ENCODE measurements around the gene WDR18.

WDR18 gene

GRCh38 chr19:1007399-1008251 lies 23.5 kb downstream of the WDR18 start:
- DNase-seq (ENCODE audit: low read depth in 2 of 2), result no peak

GRCh38 chr19:1008268-1009040 lies 24.3 kb downstream of the WDR18 start:
- no peak for DNase-seq (ENCODE audit: low read depth in 2 of 2)

- DNase-seq (ENCODE audit: low read depth in 2 of 2), result no peak
Observed at GRCh38 chr19:1009041-1009980, 25.2 kb downstream of the WDR18 start.

- DNase-seq (ENCODE audit: low read depth in 2 of 2), result no peak
Observed at GRCh38 chr19:1009981-1010538, 25.9 kb downstream of the WDR18 start.

- no peak for DNase-seq (ENCODE audit: low read depth in 2 of 2)
Observed at GRCh38 chr19:1010586-1011510, 26.7 kb downstream of the WDR18 start.

- no peak for DNase-seq (ENCODE audit: low read depth in 2 of 2)
Observed at GRCh38 chr19:1011831-1012333, 27.7 kb downstream of the WDR18 start.

- no peak for DNase-seq (ENCODE audit: low read depth in 2 of 2)
Observed at GRCh38 chr19:1012334-1012733, 28.2 kb downstream of the WDR18 start.

GRCh38 chr19:1013218-1013617 lies 29.1 kb downstream of the WDR18 start:
- no peak for DNase-seq (ENCODE audit: low read depth in 2 of 2)

- no peak for DNase-seq (ENCODE audit: low read depth in 2 of 2)
Observed at GRCh38 chr19:1014161-1015060, 30.3 kb downstream of the WDR18 start.

- DNase-seq (ENCODE audit: low read depth in 2 of 2), result no peak
Observed at GRCh38 chr19:1015061-1015781, 31.1 kb downstream of the WDR18 start.

- DNase-seq (ENCODE audit: low read depth in 2 of 2), result no peak
Observed at GRCh38 chr19:1015782-1016646, 31.9 kb downstream of the WDR18 start.

- no peak for DNase-seq (ENCODE audit: low read depth in 2 of 2)
Observed at GRCh38 chr19:1016647-1017114, 32.5 kb downstream of the WDR18 start.

- no peak for DNase-seq (ENCODE audit: low read depth in 2 of 2)
Observed at GRCh38 chr19:1017115-1017905, 33.2 kb downstream of the WDR18 start.

GRCh38 chr19:1017906-1018305 lies 33.8 kb downstream of the WDR18 start:
- no peak for DNase-seq (ENCODE audit: low read depth in 2 of 2)

- DNase-seq (ENCODE audit: low read depth in 2 of 2), result no peak
Observed at GRCh38 chr19:1018393-1018792, 34.2 kb downstream of the WDR18 start.

GRCh38 chr19:1018932-1019615 lies 34.9 kb downstream of the WDR18 start:
- no peak for DNase-seq (ENCODE audit: low read depth in 2 of 2)
